ENCODE results near the gene ZNF620.

GRCh38 chr3:40557575-40558161 lies 51.8 kb downstream of the ZNF620 start:
- TF ChIP-seq POLR2A (IDR thresholded peaks at IDR 0.05) = no peak
- no peak for TF ChIP-seq CTCF (IDR thresholded peaks at IDR 0.05)
